Globus pallidus (tissue), 1 donor: ENCODE results near the gene OTUD5.
"Not testable (repeated sequence)": the region's sequence is repeated elsewhere in the genome, so short reads cannot be mapped to it uniquely, and the experiment has no call there.

Experiments
- DNase-seq: peaks from one replicate; pipeline ENCODE4 v3.0.0-alpha.2; 2015; ENCODE audit warnings: low spot score

OTUD5 gene

GRCh38 chrX:48890296-48890925 lies 67.0 kb downstream of the OTUD5 start:
- DNase-seq, result no peak

GRCh38 chrX:48886586-48886985 lies 70.8 kb downstream of the OTUD5 start:
- not testable (repeated sequence) for DNase-seq

GRCh38 chrX:48883729-48884128 lies 73.7 kb downstream of the OTUD5 start:
- no peak for DNase-seq

DNA sequence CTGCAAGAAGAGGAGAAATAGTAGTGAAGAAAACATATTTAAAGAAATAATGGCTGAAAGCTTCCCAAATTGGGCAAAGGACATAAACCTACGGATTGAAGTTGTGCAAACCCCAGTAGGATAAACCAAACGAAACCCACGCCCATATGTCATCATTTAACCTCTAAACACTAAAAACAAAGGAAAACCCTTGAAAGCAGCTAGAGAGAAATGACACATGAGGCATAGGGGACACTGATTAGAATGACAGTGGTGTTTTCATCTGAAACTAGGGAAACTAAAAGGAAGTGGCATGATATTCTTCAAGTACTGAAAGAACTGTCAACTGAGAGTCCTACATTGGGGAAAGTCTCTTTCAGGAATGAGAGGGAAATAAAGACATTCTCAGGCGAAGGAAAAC lies 80.5 kb downstream of the OTUD5 start:
- DNase-seq, result not testable (repeated sequence)
